H9 (cell line): ENCODE data around the gene CEP112. TPM values are rescaled to one million over a fixed set of nuclear protein-coding genes. Genes with fewer than 3 reads are reported as not detected.

ENCODE experiments used
- DNase-seq: peaks from one replicate; pipeline ENCODE4 v3.0.0-alpha.2; 2017
- H2AFZ ChIP-seq: one replicate; pipeline ENCODE4 v1.6.1; 2013; ENCODE audit warnings: mild to moderate bottlenecking, low read length, control low read depth, moderate library complexity
- H2AK5ac ChIP-seq: 2 replicates; pipeline ENCODE4 v1.6.1; 2013; ENCODE audit warnings: low read length, control low read depth, mixed read lengths; ENCODE audit not compliant: insufficient read length
- H2BK120ac ChIP-seq: one replicate; pipeline ENCODE4 v1.6.1; 2013; ENCODE audit warnings: low read depth, mild to moderate bottlenecking, low read length, control low read depth, inconsistent platforms; ENCODE audit not compliant: poor library complexity, severe bottlenecking
- H2BK12ac ChIP-seq: 2 replicates; pipeline ENCODE4 v1.6.1; 2013; ENCODE audit warnings: low read length, control low read depth, mixed read lengths, low read depth; ENCODE audit not compliant: insufficient read length
- H2BK15ac ChIP-seq: 2 replicates; pipeline ENCODE4 v1.6.1; 2013; ENCODE audit warnings: low read depth, low read length, control low read depth
- H2BK20ac ChIP-seq: one replicate; pipeline ENCODE4 v1.6.1; 2013; ENCODE audit warnings: low read depth, mild to moderate bottlenecking, low read length, control low read depth, inconsistent platforms; ENCODE audit not compliant: poor library complexity, severe bottlenecking
- H2BK5ac ChIP-seq: 2 replicates; pipeline ENCODE4 v1.6.1; 2013; ENCODE audit warnings: low read length, control low read depth, mixed read lengths; ENCODE audit not compliant: insufficient read length
- H3K14ac ChIP-seq: 2 replicates; pipeline ENCODE4 v1.6.1; 2013; ENCODE audit warnings: low read length, control low read depth; ENCODE audit not compliant: insufficient read depth
- H3K18ac ChIP-seq: 2 replicates; pipeline ENCODE4 v1.6.1; 2013; ENCODE audit warnings: low read depth, mild to moderate bottlenecking, mixed read lengths, low read length, control low read depth; ENCODE audit not compliant: insufficient read length
- H3K23ac ChIP-seq: 2 replicates; pipeline ENCODE4 v1.6.1; 2013; ENCODE audit warnings: low read length, control low read depth, mixed read lengths, low read depth; ENCODE audit not compliant: insufficient read length
- H3K23me2 ChIP-seq: 2 replicates; pipeline ENCODE4 v1.6.1; 2013; ENCODE audit warnings: low read depth, mild to moderate bottlenecking, mixed read lengths, low read length, control low read depth; ENCODE audit not compliant: insufficient read length, poor library complexity, severe bottlenecking
- H3K27ac ChIP-seq: 2 replicates; pipeline ENCODE4 v1.5.1; 2013; ENCODE audit warnings: low read length, control low read depth, mixed read lengths, low read depth; ENCODE audit not compliant: insufficient read length
- H3K27me3 ChIP-seq: 2 replicates; pipeline ENCODE4 v1.6.1; 2013; ENCODE audit warnings: low read length, control low read depth, inconsistent platforms; ENCODE audit not compliant: insufficient read depth
- H3K4ac ChIP-seq: 2 replicates; pipeline ENCODE4 v1.6.1; 2013; ENCODE audit warnings: low read depth, mild to moderate bottlenecking, control low read depth, inconsistent platforms, low read length, moderate library complexity
- H3K4me1 ChIP-seq: 2 replicates; pipeline ENCODE4 v1.6.1; 2013; ENCODE audit warnings: low read length, control low read depth, inconsistent platforms; ENCODE audit not compliant: insufficient read depth
- H3K4me2 ChIP-seq: 2 replicates; pipeline ENCODE4 v1.6.1; 2013; ENCODE audit warnings: low read length, control low read depth, mixed read lengths; ENCODE audit not compliant: insufficient read length, insufficient read depth
- H3K56ac ChIP-seq: 2 replicates; pipeline ENCODE4 v1.6.1; 2013; ENCODE audit warnings: low read depth, mild to moderate bottlenecking, mixed read lengths, low read length, control low read depth; ENCODE audit not compliant: insufficient read length
- H3K79me1 ChIP-seq: 2 replicates; pipeline ENCODE4 v1.6.1; 2013; ENCODE audit warnings: low read depth, mild to moderate bottlenecking, moderate library complexity, low read length, control low read depth, inconsistent platforms; ENCODE audit not compliant: insufficient read depth, poor library complexity, severe bottlenecking
- H3K79me2 ChIP-seq: 2 replicates; pipeline ENCODE4 v1.6.1; 2013; ENCODE audit warnings: low read length, control low read depth, inconsistent platforms; ENCODE audit not compliant: insufficient read depth
- H3K9ac ChIP-seq: 2 replicates; pipeline ENCODE4 v1.6.1; 2013; ENCODE audit warnings: low read length, control low read depth, mixed read lengths; ENCODE audit not compliant: insufficient read length; ENCODE audit errors: extremely low read depth
- H3K9me3 ChIP-seq: one replicate; pipeline ENCODE4 v1.6.1; 2013; ENCODE audit warnings: low read depth, low read length, inconsistent platforms; ENCODE audit not compliant: control insufficient read depth
- H3T11ph ChIP-seq: one replicate; pipeline ENCODE4 v1.6.1; 2013; ENCODE audit warnings: mild to moderate bottlenecking, low read length, control low read depth, inconsistent platforms
- H4K20me1 ChIP-seq: one replicate; pipeline ENCODE4 v1.6.1; 2013; ENCODE audit not compliant: control insufficient read depth, insufficient read length, insufficient read depth
- H4K5ac ChIP-seq: 2 replicates; pipeline ENCODE4 v1.6.1; 2013; ENCODE audit warnings: low read depth, mild to moderate bottlenecking, mixed read lengths, low read length, control low read depth; ENCODE audit not compliant: insufficient read length
- H4K8ac ChIP-seq: replicated peaks from 2 replicates; pipeline ENCODE4 v1.6.1; 2013; ENCODE audit warnings: low read length, control low read depth, mixed read lengths, low read depth; ENCODE audit not compliant: insufficient read length
- H4K91ac ChIP-seq: 2 replicates; pipeline ENCODE4 v1.6.1; 2013; ENCODE audit warnings: low read depth, mild to moderate bottlenecking, moderate library complexity, mixed read lengths, low read length, control low read depth; ENCODE audit not compliant: insufficient read length
- H3K27ac Mint-ChIP-seq, 3 experiments: 2 replicates in 2 of 3; 3 replicates in 1 of 3; pipeline ENCODE4 v1.8.0; 2020 to 2021; ENCODE audit warnings: mixed read lengths in 3 of 3, mild to moderate bottlenecking in 1 of 3, moderate library complexity in 1 of 3
- H3K27me3 Mint-ChIP-seq: 2 replicates; pipeline ENCODE4 v1.8.0; 2021; ENCODE audit warnings: low read depth, mild to moderate bottlenecking, moderate library complexity, mixed read lengths
- H3K36me3 Mint-ChIP-seq, 3 experiments: 2 replicates in 2 of 3; 3 replicates in 1 of 3; pipeline ENCODE4 v1.8.0; 2020 to 2021; ENCODE audit warnings: low read depth in 3 of 3, mixed read lengths in 3 of 3; ENCODE audit not compliant: insufficient read depth in 1 of 3
- H3K4me1 Mint-ChIP-seq, 2 experiments: 2 replicates each; pipeline ENCODE4 v1.8.0; 2020; ENCODE audit warnings: mixed read lengths in 2 of 2
- H3K4me3 Mint-ChIP-seq, 2 experiments: 2 replicates in 1 of 2; 3 replicates in 1 of 2; pipeline ENCODE4 v1.8.0; 2020 to 2021; ENCODE audit warnings: mild to moderate bottlenecking in 2 of 2, mixed read lengths in 2 of 2, moderate library complexity in 1 of 2
- H3K9me3 Mint-ChIP-seq, 2 experiments: 2 replicates in 1 of 2; 3 replicates in 1 of 2; pipeline ENCODE4 v1.8.0; 2020; ENCODE audit warnings: mild to moderate bottlenecking in 2 of 2, mixed read lengths in 2 of 2, moderate library complexity in 1 of 2
- CTCF ChIP-seq: fragments of 200-600 bp; sonication (generic); conservative IDR thresholded peaks from 3 replicates; pipeline ENCODE4 v1.8.0; 2021; ENCODE audit warnings: antibody characterized with exemption, mild to moderate bottlenecking
- WGBS: extraction: QIAGEN DNeasy Blood & Tissue Kit; methylation state at CpG from one replicate; pipeline ENCODE4 v1.1.7; 2013; ENCODE audit warnings: missing lambda C conversion rate, low lambda C conversion rate, mixed read lengths; ENCODE audit not compliant: insufficient read length; ENCODE audit errors: extremely low coverage; 5-methylcytosine and 5-hydroxymethylcytosine counted together
- total RNA-seq: library from RNA; stranded (reverse); gene quantifications from 2 replicates; pipeline ENCODE4 v1.2.1, GENCODE V29; 2021

CEP112 gene
- total RNA-seq, 1 experiment from 2014 or later, result 5.4 TPM

- H3T11ph ChIP-seq, result no peak overlapping the region
- 100% methylated on average over 1 of the region's 3 CpGs for WGBS
- H3K9me3 Mint-ChIP-seq, result peaks cover 5 to 12% of the 10 kb centered on the region in 2 experiments; a peak in 4 of 5 replicates
Measured at GRCh38 chr17:65963179-65963578, 228.8 kb downstream of the CEP112 start.

More at GRCh38 chr17:65963179-65963578, 228.8 kb downstream of the CEP112 start:
- H3K14ac ChIP-seq, result no peak overlapping the region
- no peak overlapping the region for H4K5ac ChIP-seq
- no peak overlapping the region for H3K4me3 Mint-ChIP-seq
- no peak for DNase-seq
- no peak overlapping the region for H2BK5ac ChIP-seq
- H2BK20ac ChIP-seq, result no peak overlapping the region
- no peak overlapping the region for H3K56ac ChIP-seq
- H3K27me3 Mint-ChIP-seq, result no peaks in the 10 kb centered on the region
- no peak overlapping the region for H2AK5ac ChIP-seq
- H3K27ac ChIP-seq, result no peak overlapping the region
- H3K23ac ChIP-seq, result no peak overlapping the region
- no peak overlapping the region for H3K27ac Mint-ChIP-seq
- H4K8ac ChIP-seq, result no peak overlapping the region
- H3K4me1 ChIP-seq, result no peaks in the 10 kb centered on the region
- no peak overlapping the region for H3K4ac ChIP-seq
- peaks cover 0 to 9% (median 4%) of the 10 kb centered on the region in 3 experiments; a peak in 4 of 7 replicates for H3K36me3 Mint-ChIP-seq
- H3K4me2 ChIP-seq, result no peak overlapping the region
- H3K79me1 ChIP-seq, result no peaks in the 10 kb centered on the region
- no peaks in the 10 kb centered on the region for H3K27me3 ChIP-seq
- no peaks in the 10 kb centered on the region for H3K9me3 ChIP-seq
- no peak overlapping the region for H2BK12ac ChIP-seq
- H2BK15ac ChIP-seq, result no peak overlapping the region
- no peak overlapping the region for H3K9ac ChIP-seq
- no peak overlapping the region for H4K91ac ChIP-seq
- no peaks in the 10 kb centered on the region for H4K20me1 ChIP-seq
- no peak overlapping the region for H2AFZ ChIP-seq
- H2BK120ac ChIP-seq, result no peak overlapping the region
- H3K23me2 ChIP-seq, result no peaks in the 10 kb centered on the region
- TF ChIP-seq CTCF, result no peak
- no peak overlapping the region for H3K18ac ChIP-seq
- no peaks in the 10 kb centered on the region for H3K79me2 ChIP-seq
- H3K4me1 Mint-ChIP-seq, result no peaks in the 10 kb centered on the region
